Small intestine (tissue), 7 donors: ENCODE data around the gene FAF1. TPM values are rescaled to one million over a fixed set of nuclear protein-coding genes. Genes with fewer than 3 reads are reported as not detected.
"Not testable (repeated sequence)": the region's sequence is repeated elsewhere in the genome, so short reads cannot be mapped to it uniquely, and the experiment has no call there.

ENCODE experiments used
- DNase-seq, 2 donors: peaks; one replicate each; pipeline versions ENCODE4 v3.0.0 to v3.0.0-alpha.2; 2013
- FAIRE-seq: peaks from 2 replicates; lab custom pipeline; 2012; peaks lifted over from hg19 to GRCh38; lab: Jason Lieb, UNC
- H3K27ac ChIP-seq, 3 donors: one replicate each; pipeline ENCODE4 v1.5.1; 2013; ENCODE audit warnings: low read length in 2 of 3, mild to moderate bottlenecking in 2 of 3, control low read depth in 1 of 3, inconsistent platforms in 1 of 3, low read depth in 1 of 3, moderate library complexity in 1 of 3
- H3K27me3 ChIP-seq, 3 donors: one replicate each; pipeline ENCODE4 v1.6.1; 2013; ENCODE audit warnings: low read length in 3 of 3, inconsistent platforms in 1 of 3; ENCODE audit not compliant: control insufficient read depth in 3 of 3, insufficient read depth in 3 of 3
- H3K36me3 ChIP-seq, 3 donors: one replicate each; pipeline ENCODE4 v1.6.1; 2013; ENCODE audit warnings: low read length in 3 of 3, inconsistent platforms in 1 of 3, low read depth in 1 of 3, mild to moderate bottlenecking in 1 of 3, moderate library complexity in 1 of 3; ENCODE audit not compliant: control insufficient read depth in 3 of 3, insufficient read depth in 2 of 3
- H3K4me1 ChIP-seq, 3 donors: one replicate each; pipeline ENCODE4 v1.6.1; 2013; ENCODE audit warnings: low read length in 2 of 3, inconsistent platforms in 1 of 3, low read depth in 1 of 3, mild to moderate bottlenecking in 1 of 3, moderate library complexity in 1 of 3; ENCODE audit not compliant: control insufficient read depth in 3 of 3, insufficient read depth in 2 of 3
- H3K4me3 ChIP-seq, 3 donors: one replicate each; pipeline ENCODE4 v1.5.1; 2013; ENCODE audit warnings: low read length in 3 of 3, control low read depth in 1 of 3, inconsistent platforms in 1 of 3, low read depth in 1 of 3, mild to moderate bottlenecking in 1 of 3, moderate library complexity in 1 of 3
- H3K9me3 ChIP-seq, 2 donors: one replicate each; pipeline ENCODE4 v1.6.1; 2013; ENCODE audit warnings: low read depth in 1 of 2, low read length in 1 of 2; ENCODE audit not compliant: control insufficient read depth in 2 of 2, insufficient read depth in 1 of 2
- WGBS, 3 donors: extraction: QIAGEN DNeasy Blood & Tissue Kit; methylation state at CpG; one replicate each; pipeline ENCODE4 v1.1.7; 2013; 5-methylcytosine and 5-hydroxymethylcytosine counted together
- polyA plus RNA-seq, 4 donors: library from polyadenylated mRNA; stranded (reverse) in 3 of 4; unstranded in 1 of 4; fragments of 200-250 nt in 3 of 4; fragments of 120-200 nt in 1 of 4; gene quantifications; one replicate each; pipeline versions ENCODE4 v1.2.1 to v1.2.3, GENCODE V29; 2013
- donor health status: healthy with polysubstance abuse.
- donor health status: control.
- donor health status: control.
- donor health status: Bipolar disorder and iron deficiency.
- donor health status: healthy.

The FAF1 gene
- polyA plus RNA-seq, 4 donors, result 19.5 to 46.3 (median 32.5) TPM

- Histone ChIP-seq H3K4me3 (no peak overlapping the region), H3K9me3 (peaks cover 0 to 5% of the 10 kb centered on the region in 2 donors), H3K27ac (no peak overlapping the region), H3K36me3 (peaks cover 0 to 2% (median 0%) of the 10 kb centered on the region in 3 donors), H3K4me1 (no peaks in the 10 kb centered on the region), H3K27me3 (no peaks in the 10 kb centered on the region)
- WGBS, 3 donors, result 46 to 48% (median 48%) methylated on average over 2 of the region's 2 CpGs
- no peak for FAIRE-seq
- peak in 1 of 2 donors; percentile 9 for DNase-seq
Measured at GRCh38 chr1:50750021-50750619, 209.9 kb downstream of the FAF1 start.

DNA sequence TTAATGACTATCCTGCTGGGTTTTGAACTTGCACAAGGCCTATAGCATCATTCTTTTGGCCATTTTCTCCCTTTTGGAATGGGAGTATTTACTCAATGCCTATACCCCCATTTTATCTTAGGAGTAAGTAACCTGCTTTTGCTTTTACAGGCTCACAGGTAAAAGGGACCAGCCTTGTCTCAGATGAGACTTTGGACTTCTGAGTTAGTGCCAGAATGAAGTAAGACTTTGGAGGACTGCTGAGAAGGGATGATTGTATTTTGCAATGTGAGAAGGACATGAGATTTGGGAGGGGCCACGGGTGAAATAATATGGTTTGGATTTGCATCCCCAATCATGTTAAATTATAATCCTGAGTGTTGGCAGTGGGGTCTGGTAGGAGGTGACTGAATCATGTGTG is 212.7 kb downstream of the FAF1 start:
- Histone ChIP-seq H3K9me3 (no peaks in the 10 kb centered on the region), H3K27me3 (no peaks in the 10 kb centered on the region), H3K4me1 (no peaks in the 10 kb centered on the region), H3K36me3 (peaks cover 0 to 5% (median 0%) of the 10 kb centered on the region in 3 donors), H3K4me3 (no peak overlapping the region), H3K27ac (no peak overlapping the region)
- 13 to 72% (median 42%) methylated on average over 1 of the region's 1 CpG for WGBS, 3 donors
- peak; percentile 31 to 73 for DNase-seq
- FAIRE-seq, result no peak

DNA sequence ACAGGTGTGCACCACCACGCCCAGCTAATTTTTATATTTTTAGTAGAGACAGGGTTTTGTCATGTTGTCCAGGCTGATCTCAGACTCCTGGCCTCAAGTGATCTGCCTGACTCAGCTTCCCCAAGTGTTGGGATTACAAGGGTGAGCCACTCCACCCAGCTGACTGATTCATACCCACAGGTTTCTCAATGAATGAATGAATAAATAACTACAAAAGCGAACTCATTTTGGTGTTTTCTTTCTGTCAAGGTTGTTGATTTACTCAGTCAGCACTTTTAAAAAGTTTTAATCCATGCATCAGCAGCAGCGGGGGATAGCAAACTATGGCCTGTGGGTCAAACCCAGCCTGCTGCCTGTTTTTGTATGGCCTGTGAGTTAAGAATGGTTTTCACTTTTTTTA is 217.5 kb downstream of the FAF1 start:
- WGBS, 3 donors, result 86 to 98% (median 92%) methylated on average over 3 of the region's 3 CpGs

GRCh38 chr1:50739125-50739524 is 220.9 kb downstream of the FAF1 start:
- FAIRE-seq (no peak), DNase-seq (no peak)
- no peaks in the 10 kb centered on the region for H3K9me3 ChIP-seq
- 84 to 91% (median 88%) methylated on average over 3 of the region's 3 CpGs for WGBS, 3 donors
- H3K27ac ChIP-seq, result no peak overlapping the region
- no peak overlapping the region for H3K4me3 ChIP-seq
- H3K4me1 ChIP-seq, result no peaks in the 10 kb centered on the region
- no peaks in the 10 kb centered on the region for H3K27me3 ChIP-seq
- peaks cover 0 to 7% (median 1%) of the 10 kb centered on the region in 3 donors for H3K36me3 ChIP-seq

More for the DNA sequence above, 217.5 kb downstream of the FAF1 start:
- FAIRE-seq, result no peak
- Histone ChIP-seq H3K27me3 (no peaks in the 10 kb centered on the region), H3K27ac (no peak overlapping the region), H3K4me1 (no peaks in the 10 kb centered on the region), H3K9me3 (no peaks in the 10 kb centered on the region), H3K4me3 (no peak overlapping the region), H3K36me3 (peaks cover 0 to 7% (median 1%) of the 10 kb centered on the region in 3 donors)
- DNase-seq, result no peak

- DNase-seq, result peak; percentile 17 to 33
- WGBS, 3 donors, result 72 to 80% (median 75%) methylated on average over 2 of the region's 2 CpGs
- peaks cover 0 to 6% (median 1%) of the 10 kb centered on the region in 3 donors for H3K36me3 ChIP-seq
- no peaks in the 10 kb centered on the region for H3K4me1 ChIP-seq
- H3K4me3 ChIP-seq, result no peak overlapping the region
- no peaks in the 10 kb centered on the region for H3K27me3 ChIP-seq
- FAIRE-seq, result peak; percentile 76
- no peaks in the 10 kb centered on the region for H3K9me3 ChIP-seq
- H3K27ac ChIP-seq, result no peak overlapping the region
Measured at GRCh38 chr1:50735443-50735842, 224.6 kb downstream of the FAF1 start.

GRCh38 chr1:50727578-50727977 is 232.5 kb downstream of the FAF1 start:
- 38 to 86% (median 54%) methylated on average over 4 of the region's 4 CpGs for whole genome bisulfite sequencing, 3 donors
- H3K36me3 ChIP-seq, H3K4me3 ChIP-seq, FAIRE-seq, H3K9me3 ChIP-seq, H3K27me3 ChIP-seq, H3K4me1 ChIP-seq: not testable (repeated sequence)
- peak overlapping the region in 1 of 3 donors; percentile 32 for H3K27ac ChIP-seq
- peak in 1 of 2 donors; percentile 60 for DNase-seq

- H3K4me3 ChIP-seq, result no peak overlapping the region
- peak in 1 of 2 donors; percentile 59 for DNase-seq
- H3K9me3 ChIP-seq, result no peaks in the 10 kb centered on the region
- no peak for FAIRE-seq
- WGBS, 3 donors, result 70 to 79% (median 71%) methylated on average over 4 of the region's 4 CpGs
- no peaks in the 10 kb centered on the region for H3K27me3 ChIP-seq
- peaks cover 0 to 3% (median 1%) of the 10 kb centered on the region in 3 donors for H3K4me1 ChIP-seq
- peak overlapping the region in 2 of 3 donors; percentile 2 to 39 for H3K27ac ChIP-seq
- peaks cover 0 to 2% (median 0%) of the 10 kb centered on the region in 3 donors for H3K36me3 ChIP-seq
Measured at GRCh38 chr1:50724626-50725286, 235.3 kb downstream of the FAF1 start.

GRCh38 chr1:50720457-50721053 is 239.5 kb downstream of the FAF1 start:
- no peaks in the 10 kb centered on the region for H3K27me3 ChIP-seq
- peaks cover 0 to 4% of the 10 kb centered on the region in 2 donors for H3K9me3 ChIP-seq
- H3K4me1 ChIP-seq, result peaks cover 0 to 3% (median 0%) of the 10 kb centered on the region in 3 donors
- no peak overlapping the region for H3K4me3 ChIP-seq
- no peak overlapping the region for H3K27ac ChIP-seq
- FAIRE-seq (no peak), DNase-seq (no peak)
- H3K36me3 ChIP-seq, result peaks cover 0 to 5% (median 2%) of the 10 kb centered on the region in 3 donors
- WGBS, 3 donors, result 89 to 97% (median 91%) methylated on average over 4 of the region's 4 CpGs
